GM12878 (cell line): ENCODE results near the gene HNRNPAB. TPM values are rescaled to one million over a fixed set of nuclear protein-coding genes. Genes with fewer than 3 reads are reported as not detected.

ENCODE experiments used
- ATAC-seq: fragments of 200-7000 bp; cut with Tn5 transposase; 3 replicates; pipeline ENCODE4 v1.9.1; 2020; ENCODE audit warnings: mild to moderate bottlenecking, moderate library complexity
- BruUV-seq: library from RNA; stranded (reverse); fragments of 400-500 nt; replicated peaks from 2 replicates; lab custom pipeline; 2021; lab: Mats Ljungman, UMichigan
- CTCF ChIA-PET: fragments of 300-600 bp; sonication (Branson Sonifier 250); formaldehyde crosslinking; extraction: SDS; loops from one replicate; lab custom pipeline; 2021; ENCODE audit warnings: inconsistent platforms; lab: Yijun Ruan, JAX
- POLR2A ChIA-PET: fragments of 350-600 bp; formaldehyde crosslinking; extraction: SDS; loops from one replicate; lab custom pipeline; 2021; ENCODE audit warnings: inconsistent platforms; lab: Charles Lee
- RAD21 ChIA-PET: fragments of 300-600 bp; sonication (Branson Sonifier 250); formaldehyde crosslinking; loops from one replicate; lab custom pipeline; 2023; ENCODE audit warnings: antibody characterized with exemption; ENCODE audit not compliant: unreplicated experiment; lab: Charles Lee
- SMC1A ChIA-PET: fragments of 300-600 bp; sonication (Branson Sonifier 250); formaldehyde crosslinking; loops from one replicate; lab custom pipeline; 2023; ENCODE audit not compliant: unreplicated experiment, uncharacterized antibody; lab: Charles Lee
- DNase-seq: peaks from one replicate; pipeline ENCODE4 v3.0.0-alpha.2; 2011; ENCODE audit warnings: low read depth, low spot score
- FAIRE-seq: peaks from 3 replicates; lab custom pipeline; 2011; peaks lifted over from hg19 to GRCh38; lab: Jason Lieb, UNC
- H2AFZ ChIP-seq: 2 replicates; pipeline ENCODE4 v1.6.0; 2011; ENCODE audit warnings: low read depth, low read length, control low read depth; ENCODE audit not compliant: control insufficient read depth
- H3K27ac ChIP-seq: 2 replicates; pipeline ENCODE4 v1.5.1; 2011; ENCODE audit warnings: control low read depth; ENCODE audit not compliant: control insufficient read depth, insufficient read depth
- H3K27me3 ChIP-seq, 2 experiments: replicated peaks in 1 of 2; 2 replicates each; pipeline versions ENCODE4 v1.6.0 to v1.6.1; 2011; ENCODE audit warnings: low read length in 1 of 2; ENCODE audit not compliant: control insufficient read depth in 2 of 2, insufficient read depth in 2 of 2
- H3K36me3 ChIP-seq, 2 experiments: 2 replicates each; pipeline ENCODE4 v1.5.1; 2011; ENCODE audit warnings: low read length in 1 of 2; ENCODE audit not compliant: control insufficient read depth in 2 of 2, insufficient read depth in 2 of 2
- H3K4me1 ChIP-seq: 2 replicates; pipeline ENCODE4 v1.6.1; 2011; ENCODE audit warnings: mild to moderate bottlenecking, low read length, moderate library complexity, mixed read lengths; ENCODE audit not compliant: control insufficient read depth, insufficient read depth
- H3K4me2 ChIP-seq: 2 replicates; pipeline ENCODE4 v1.6.0; 2011; ENCODE audit warnings: control low read depth; ENCODE audit not compliant: control insufficient read depth, insufficient read depth
- H3K4me3 ChIP-seq: fragments of 200-600 bp; sonication (generic); 2 replicates; pipeline ENCODE4 v1.5.1; 2016
- H3K79me2 ChIP-seq: 2 replicates; pipeline ENCODE4 v1.6.0; 2011; ENCODE audit warnings: low read length; ENCODE audit not compliant: control insufficient read depth, insufficient read depth
- H3K9ac ChIP-seq: 2 replicates; pipeline ENCODE4 v1.8.0; 2011; ENCODE audit warnings: low read length, control low read depth, mixed read lengths; ENCODE audit not compliant: control insufficient read depth, insufficient read depth
- H3K9me3 ChIP-seq: replicated peaks from 3 replicates; pipeline ENCODE4 v1.5.1; 2011; ENCODE audit warnings: mild to moderate bottlenecking, low read length; ENCODE audit not compliant: control insufficient read depth, insufficient read depth
- H4K20me1 ChIP-seq: 2 replicates; pipeline ENCODE4 v1.6.0; 2011; ENCODE audit not compliant: control insufficient read depth, insufficient read depth
- MYC ChIP-seq: IDR thresholded peaks from 2 replicates; pipeline ENCODE4 v1.6.1; 2011; ENCODE audit warnings: mild to moderate bottlenecking, low read length, moderate library complexity, inconsistent platforms; ENCODE audit not compliant: insufficient read depth, insufficient replicate concordance, insufficient read length, severe bottlenecking
- NFYA ChIP-seq: IDR thresholded peaks from 2 replicates; pipeline ENCODE4 v1.6.1; 2011; ENCODE audit warnings: low read depth, mild to moderate bottlenecking, low read length, improper control_type of control experiment, borderline replicate concordance
- PAX8 ChIP-seq: fragments of 450-650 bp; IDR thresholded peaks from 2 replicates; pipeline ENCODE4 v1.6.1; 2017; ENCODE audit warnings: mild to moderate bottlenecking, moderate library complexity
- ZBTB11 ChIP-seq: fragments of 450-650 bp; formaldehyde crosslinking; IDR thresholded peaks from 2 replicates; pipeline ENCODE4 v1.5.0; 2022; ENCODE audit warnings: mild to moderate bottlenecking, missing genetic modification characterization
- WGBS: methylation state at CpG from one replicate; pipeline ENCODE4 v1.1.6; 2016; ENCODE audit warnings: low lambda C conversion rate; ENCODE audit not compliant: insufficient replicate concordance, insufficient coverage; ENCODE audit errors: missing lambda C conversion rate; 5-methylcytosine and 5-hydroxymethylcytosine counted together
- in situ Hi-C: fragments of 300-500 bp; cut with MboI; formaldehyde crosslinking; loops from 9 replicates; pipeline ENCODE4 v1.14.3; 2018; ENCODE audit warnings: mixed read lengths
- intact Hi-C: fragments of 100-400 bp; cut with micrococcal nuclease; formaldehyde crosslinking; loops from one replicate; pipeline ENCODE4 v1.14.2; 2022; ENCODE audit not compliant: unreplicated experiment
- polyA plus RNA-seq, 11 experiments: library from polyadenylated mRNA; depleted of rRNA in 4 of 11; unstranded in 6 of 11; stranded (reverse) in 5 of 11; fragments of >200 nt; fragmentation: Nextera tagmentation in 4 of 11; fragmentation: Illumina TruSeq in 1 of 11; extraction: Ambion mirVana in 4 of 11; extraction: Trizol in 1 of 11; gene quantifications; 1 replicate in 1 of 11; 2 replicates in 10 of 11; pipeline versions ENCODE4 v1.2.1 to v1.2.3, GENCODE V29; 2011 to 2016; ENCODE audit warnings: inconsistent platforms in 2 of 11, missing spikeins in 2 of 11, low read depth in 1 of 11
- total RNA-seq, 4 experiments: library from RNA; depleted of rRNA in 3 of 4; stranded (reverse); fragments of >200 nt in 3 of 4; fragmentation: Illumina TruSeq in 1 of 4; extraction: Trizol in 1 of 4; gene quantifications; 2 replicates each; pipeline versions ENCODE4 v1.2.1 to v1.2.3, GENCODE V29; 2013 to 2021
- TF ChIP-seq, protein P1 (sequence below): fragments of 450-650 bp; IDR thresholded peaks from 2 replicates; pipeline ENCODE4 v1.6.1; 2016; ENCODE audit warnings: mild to moderate bottlenecking, moderate library complexity, borderline replicate concordance

HNRNPAB gene
- total and polyA plus RNA-seq, 10 of the 15 experiments (the other 5 are each of a cell fraction or from before 2014, with no cell fraction given), result 42.3 to 330 (median 230) TPM

- TF ChIP-seq ZBTB11 (CRISPR knock-in tag), result peak; percentile 68
- no peak for TF ChIP-seq NFYA
- TF ChIP-seq, protein P1, sequence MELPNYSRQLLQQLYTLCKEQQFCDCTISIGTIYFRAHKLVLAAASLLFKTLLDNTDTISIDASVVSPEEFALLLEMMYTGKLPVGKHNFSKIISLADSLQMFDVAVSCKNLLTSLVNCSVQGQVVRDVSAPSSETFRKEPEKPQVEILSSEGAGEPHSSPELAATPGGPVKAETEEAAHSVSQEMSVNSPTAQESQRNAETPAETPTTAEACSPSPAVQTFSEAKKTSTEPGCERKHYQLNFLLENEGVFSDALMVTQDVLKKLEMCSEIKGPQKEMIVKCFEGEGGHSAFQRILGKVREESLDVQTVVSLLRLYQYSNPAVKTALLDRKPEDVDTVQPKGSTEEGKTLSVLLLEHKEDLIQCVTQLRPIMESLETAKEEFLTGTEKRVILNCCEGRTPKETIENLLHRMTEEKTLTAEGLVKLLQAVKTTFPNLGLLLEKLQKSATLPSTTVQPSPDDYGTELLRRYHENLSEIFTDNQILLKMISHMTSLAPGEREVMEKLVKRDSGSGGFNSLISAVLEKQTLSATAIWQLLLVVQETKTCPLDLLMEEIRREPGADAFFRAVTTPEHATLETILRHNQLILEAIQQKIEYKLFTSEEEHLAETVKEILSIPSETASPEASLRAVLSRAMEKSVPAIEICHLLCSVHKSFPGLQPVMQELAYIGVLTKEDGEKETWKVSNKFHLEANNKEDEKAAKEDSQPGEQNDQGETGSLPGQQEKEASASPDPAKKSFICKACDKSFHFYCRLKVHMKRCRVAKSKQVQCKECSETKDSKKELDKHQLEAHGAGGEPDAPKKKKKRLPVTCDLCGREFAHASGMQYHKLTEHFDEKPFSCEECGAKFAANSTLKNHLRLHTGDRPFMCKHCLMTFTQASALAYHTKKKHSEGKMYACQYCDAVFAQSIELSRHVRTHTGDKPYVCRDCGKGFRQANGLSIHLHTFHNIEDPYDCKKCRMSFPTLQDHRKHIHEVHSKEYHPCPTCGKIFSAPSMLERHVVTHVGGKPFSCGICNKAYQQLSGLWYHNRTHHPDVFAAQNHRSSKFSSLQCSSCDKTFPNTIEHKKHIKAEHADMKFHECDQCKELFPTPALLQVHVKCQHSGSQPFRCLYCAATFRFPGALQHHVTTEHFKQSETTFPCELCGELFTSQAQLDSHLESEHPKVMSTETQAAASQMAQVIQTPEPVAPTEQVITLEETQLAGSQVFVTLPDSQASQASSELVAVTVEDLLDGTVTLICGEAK, result no peak
- TF ChIP-seq PAX8, result no peak
- TF ChIP-seq MYC, result no peak
- Histone ChIP-seq H3K9ac (no peak overlapping the region), H3K4me3 (0 out of 2 replicates have a peak overlapping the region, but pooled peaks have one; percentile 13), H2AFZ (peak overlapping the region; percentile 5; the same call in 1 of the 2 replicates), H3K27ac (peak overlapping the region; percentile 7), H3K4me2 (peak overlapping the region; percentile 46; the same call in 1 of the 2 replicates), H3K4me1 (peaks cover 47% of the 10 kb centered on the region), H3K27me3 (no peaks in the 10 kb centered on the region), H3K9me3 (no peaks in the 10 kb centered on the region), H3K36me3 (no peaks in the 10 kb centered on the region), H3K79me2 (no peaks in the 10 kb centered on the region), H4K20me1 (no peaks in the 10 kb centered on the region)
- in situ Hi-C loops, result no loop called here
- ChIA-PET CTCF (no interaction called here), RAD21 (no interaction called here), SMC1A (no interaction called here), POLR2A (no interaction called here)
- 39% methylated on average over 9 of the region's 9 CpGs for WGBS
- intact Hi-C loops, result no loop called here
- no TSS peak for BruUV-seq
- FAIRE-seq (no peak), ATAC-seq (no peak), DNase-seq (no peak)
These were observed 36.4 kb downstream of the HNRNPAB start for GRCh38 chr5:178240766-178241165.
